Activated B cell treated with CpG ODN at 0.5 μM for 24 hours (primary cell): Measurements from ENCODE around the gene MED12L. TPM values are rescaled to one million over a fixed set of nuclear protein-coding genes. Genes with fewer than 3 reads are reported as not detected.
A peak's percentile ranks its signal among the peaks of the same experiment; 100 is the strongest.
"Not testable (repeated sequence)": the region's sequence is repeated elsewhere in the genome, so short reads cannot be mapped to it uniquely, and the experiment has no call there.

Experiments used
- ATAC-seq: fragments of 200-7000 bp; cut with Tn5 transposase; one replicate; pipeline ENCODE4 v1.10.0; 2021; ENCODE audit warnings: low read depth, mild to moderate bottlenecking, moderate library complexity
- CTCF ChIA-PET: fragments of 350-600 bp; sonication (Branson Sonifier 250); formaldehyde crosslinking; loops from one replicate; lab custom pipeline; 2021; ENCODE audit warnings: antibody characterized with exemption; lab: Charles Lee
- POLR2A ChIA-PET: fragments of 350-600 bp; sonication (Branson Sonifier 250); formaldehyde crosslinking; loops from one replicate; lab custom pipeline; 2021; ENCODE audit warnings: antibody characterized with exemption; lab: Charles Lee
- DNase-seq: peaks from one replicate; pipeline ENCODE4 v3.0.0; 2022
- H3K27ac Mint-ChIP-seq: one replicate; pipeline ENCODE4 v1.8.0; 2020; ENCODE audit warnings: mixed read lengths
- H3K27me3 Mint-ChIP-seq: one replicate; pipeline ENCODE4 v1.8.0; 2021; ENCODE audit warnings: mixed read lengths
- H3K36me3 Mint-ChIP-seq: one replicate; pipeline ENCODE4 v1.8.0; 2021; ENCODE audit warnings: low read depth, mixed read lengths
- H3K4me1 Mint-ChIP-seq: one replicate; pipeline ENCODE4 v1.8.0; 2021; ENCODE audit warnings: mixed read lengths
- H3K4me3 Mint-ChIP-seq: one replicate; pipeline ENCODE4 v1.8.0; 2020; ENCODE audit warnings: mild to moderate bottlenecking, mixed read lengths
- H3K9me3 Mint-ChIP-seq: one replicate; pipeline ENCODE4 v1.8.0; 2020; ENCODE audit warnings: mixed read lengths
- CTCF ChIP-seq: fragments of 200-600 bp; IDR thresholded peaks from one replicate; pipeline ENCODE4 v1.8.0; 2022; ENCODE audit warnings: antibody characterized with exemption, mild to moderate bottlenecking
- intact Hi-C: fragments of 100-400 bp; cut with micrococcal nuclease; formaldehyde crosslinking; loops from one replicate; pipeline ENCODE4 v1.15.1; 2024
- total RNA-seq: library from RNA; stranded (reverse); gene quantifications from 2 replicates; pipeline ENCODE4 v1.2.3, GENCODE V29; 2022

The MED12L gene
- total RNA-seq, 1 donor from 2014 or later = 1.5 TPM

GRCh38 chr3:151387842-151388241, 302.4 kb downstream of the MED12L start:
- ATAC-seq = peak; percentile 36
- ChIA-PET POLR2A (interaction anchor here (0.6 to 1.5 kb wide), 2 partner anchors 624 to 706 kb away, joined by 5 read pairs; no protein-coding TSS in a partner anchor), CTCF (interaction anchor here (1.0 kb wide), 1 partner anchor 8 kb away, joined by 3 read pairs; no protein-coding TSS in a partner anchor)
- Mint-ChIP-seq H3K9me3 (no peaks in the 10 kb centered on the region), H3K4me3 (peak overlapping the region; percentile 77), H3K27ac (peak overlapping the region; percentile 97), H3K36me3 (no peaks in the 10 kb centered on the region), H3K27me3 (no peaks in the 10 kb centered on the region), H3K4me1 (peaks cover 76% of the 10 kb centered on the region)
- DNase-seq = no peak
- intact Hi-C loops = loop anchor here (5.0 to 10.0 kb wide), 3 partner anchors 807 to 1774 kb away; partner anchors contain the start of gene RAP2B
- TF ChIP-seq CTCF = no peak

DNA sequence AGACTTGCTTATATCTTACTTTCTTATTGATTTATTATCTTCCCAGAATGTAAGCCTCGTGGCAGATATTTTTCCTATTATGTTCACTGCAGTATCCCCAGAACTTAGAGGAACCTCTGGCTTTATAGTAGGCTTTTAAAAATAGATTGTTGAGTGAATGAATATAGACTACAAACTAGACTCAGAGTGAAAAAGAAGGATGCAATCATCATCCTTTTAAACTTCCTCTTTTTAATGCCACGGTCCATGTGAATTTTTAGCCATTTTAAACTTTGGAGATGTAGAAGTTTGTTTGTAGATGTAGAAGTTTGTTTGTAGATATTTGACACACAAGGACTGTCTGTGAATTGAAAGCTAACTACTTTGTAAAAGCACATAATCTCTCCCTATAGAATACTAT, 306.3 kb downstream of the MED12L start:
- intact Hi-C loops = loop anchor here (1.0 kb wide), 1 partner anchor 8 kb away; no protein-coding TSS in a partner anchor
- ATAC-seq (peak; percentile 20), DNase-seq (no peak)
- ChIA-PET POLR2A (no interaction called here), CTCF (no interaction called here)
- H3K27ac Mint-ChIP-seq = peak overlapping the region; percentile 67
- H3K27me3 Mint-ChIP-seq = no peaks in the 10 kb centered on the region
- TF ChIP-seq CTCF = no peak
- H3K36me3 Mint-ChIP-seq = no peaks in the 10 kb centered on the region
- H3K4me1 Mint-ChIP-seq = peaks cover 65% of the 10 kb centered on the region
- no peak overlapping the region for H3K4me3 Mint-ChIP-seq
- no peaks in the 10 kb centered on the region for H3K9me3 Mint-ChIP-seq

- H3K36me3 Mint-ChIP-seq, H3K27me3 Mint-ChIP-seq, ATAC-seq, CTCF ChIA-PET, DNase-seq, intact Hi-C loops, H3K4me3 Mint-ChIP-seq, H3K9me3 Mint-ChIP-seq, POLR2A ChIA-PET: not testable (repeated sequence)
- peaks cover 66% of the 10 kb centered on the region for H3K4me1 Mint-ChIP-seq
- H3K27ac Mint-ChIP-seq = peak overlapping the region; percentile 67
Observed at GRCh38 chr3:151392191-151392590, 306.7 kb downstream of the MED12L start.

DNA sequence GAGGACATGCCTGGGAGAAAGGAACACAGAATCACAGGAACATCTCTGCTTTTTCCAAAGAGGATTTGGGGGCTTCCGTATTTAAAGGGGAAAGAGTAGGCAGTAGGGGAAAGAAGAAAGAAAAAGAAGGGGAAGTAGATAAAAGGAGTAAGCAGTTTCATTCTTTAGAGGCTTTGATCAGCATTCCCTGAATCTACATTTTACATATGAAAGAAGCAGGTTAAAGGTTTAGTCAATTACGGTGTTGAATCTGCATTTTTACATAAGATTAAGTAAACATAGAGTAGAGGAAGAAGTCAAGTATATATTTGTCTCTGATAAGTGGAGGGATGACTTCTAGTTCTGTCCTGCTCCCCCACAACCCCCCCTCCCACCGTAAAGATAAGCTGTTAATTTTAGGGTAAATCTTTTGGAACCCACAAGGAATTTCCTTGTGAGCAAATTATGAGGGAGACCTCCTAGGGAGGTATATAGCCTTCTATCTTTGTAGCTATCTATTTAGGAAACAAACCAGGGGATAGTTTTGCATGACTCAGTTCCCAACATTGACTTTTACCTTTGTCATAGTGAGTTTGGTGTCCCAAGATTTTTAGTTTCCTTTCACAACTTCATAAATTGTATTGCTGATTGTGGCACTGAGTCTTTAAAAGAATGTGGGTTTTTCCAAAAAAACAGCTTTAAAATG, 307.8 kb downstream of the MED12L start:
- Mint-ChIP-seq H3K27ac (peak overlapping the region; percentile 33), H3K4me1 (peaks cover 63% of the 10 kb centered on the region), H3K9me3 (no peaks in the 10 kb centered on the region), H3K27me3 (no peaks in the 10 kb centered on the region), H3K36me3 (peaks cover 2% of the 10 kb centered on the region), H3K4me3 (peak overlapping the region; percentile 0)
- POLR2A ChIA-PET = interaction anchor here (0.6 to 0.7 kb wide), 2 partner anchors 631 to 803 kb away, joined by 3 to 7 read pairs; no protein-coding TSS in a partner anchor
- no peak for TF ChIP-seq CTCF
- CTCF ChIA-PET = interaction anchor here (1.0 kb wide), 1 partner anchor 66 kb away, joined by 3 read pairs; no protein-coding TSS in a partner anchor
- DNase-seq (no peak), ATAC-seq (no peak)
- intact Hi-C loops = no loop called here

GRCh38 chr3:151393941-151394340, 308.5 kb downstream of the MED12L start:
- intact Hi-C loops = no loop called here
- POLR2A ChIA-PET = interaction anchor here (0.6 to 0.7 kb wide), 2 partner anchors 631 to 803 kb away, joined by 3 to 7 read pairs; no protein-coding TSS in a partner anchor
- Mint-ChIP-seq H3K27ac (no peak overlapping the region), H3K27me3 (no peaks in the 10 kb centered on the region), H3K9me3 (no peaks in the 10 kb centered on the region), H3K4me1 (peaks cover 62% of the 10 kb centered on the region), H3K36me3 (peaks cover 2% of the 10 kb centered on the region), H3K4me3 (no peak overlapping the region)
- no peak for TF ChIP-seq CTCF
- CTCF ChIA-PET = interaction anchor here (1.0 kb wide), 1 partner anchor 66 kb away, joined by 3 read pairs; no protein-coding TSS in a partner anchor
- ATAC-seq = no peak
- no peak for DNase-seq
